LNCaP clone FGC (cell line): ENCODE results near the gene PBX2.

Source experiments
- DNase-seq: peaks from one replicate; pipeline ENCODE4 v3.0.0-alpha.2; 2011; ENCODE audit warnings: low read depth
- H3K4me3 ChIP-seq: 2 replicates; pipeline ENCODE4 v1.5.1; 2011; ENCODE audit warnings: mild to moderate bottlenecking, low read depth, low read length, control low read depth
- TF ChIP-seq, protein P1 (sequence below): IDR thresholded peaks from 2 replicates; pipeline ENCODE4 v1.5.1; 2012; ENCODE audit warnings: mild to moderate bottlenecking; ENCODE audit not compliant: control insufficient read depth, insufficient read depth; ENCODE audit errors: extremely low read depth

PBX2 gene

GRCh38 chr6:32202186-32202585 lies 12.2 kb upstream of the PBX2 start:
- TF ChIP-seq, protein P1, sequence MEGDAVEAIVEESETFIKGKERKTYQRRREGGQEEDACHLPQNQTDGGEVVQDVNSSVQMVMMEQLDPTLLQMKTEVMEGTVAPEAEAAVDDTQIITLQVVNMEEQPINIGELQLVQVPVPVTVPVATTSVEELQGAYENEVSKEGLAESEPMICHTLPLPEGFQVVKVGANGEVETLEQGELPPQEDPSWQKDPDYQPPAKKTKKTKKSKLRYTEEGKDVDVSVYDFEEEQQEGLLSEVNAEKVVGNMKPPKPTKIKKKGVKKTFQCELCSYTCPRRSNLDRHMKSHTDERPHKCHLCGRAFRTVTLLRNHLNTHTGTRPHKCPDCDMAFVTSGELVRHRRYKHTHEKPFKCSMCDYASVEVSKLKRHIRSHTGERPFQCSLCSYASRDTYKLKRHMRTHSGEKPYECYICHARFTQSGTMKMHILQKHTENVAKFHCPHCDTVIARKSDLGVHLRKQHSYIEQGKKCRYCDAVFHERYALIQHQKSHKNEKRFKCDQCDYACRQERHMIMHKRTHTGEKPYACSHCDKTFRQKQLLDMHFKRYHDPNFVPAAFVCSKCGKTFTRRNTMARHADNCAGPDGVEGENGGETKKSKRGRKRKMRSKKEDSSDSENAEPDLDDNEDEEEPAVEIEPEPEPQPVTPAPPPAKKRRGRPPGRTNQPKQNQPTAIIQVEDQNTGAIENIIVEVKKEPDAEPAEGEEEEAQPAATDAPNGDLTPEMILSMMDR: no peak
- no peak for DNase-seq
- H3K4me3 ChIP-seq: no peak overlapping the region

DNA sequence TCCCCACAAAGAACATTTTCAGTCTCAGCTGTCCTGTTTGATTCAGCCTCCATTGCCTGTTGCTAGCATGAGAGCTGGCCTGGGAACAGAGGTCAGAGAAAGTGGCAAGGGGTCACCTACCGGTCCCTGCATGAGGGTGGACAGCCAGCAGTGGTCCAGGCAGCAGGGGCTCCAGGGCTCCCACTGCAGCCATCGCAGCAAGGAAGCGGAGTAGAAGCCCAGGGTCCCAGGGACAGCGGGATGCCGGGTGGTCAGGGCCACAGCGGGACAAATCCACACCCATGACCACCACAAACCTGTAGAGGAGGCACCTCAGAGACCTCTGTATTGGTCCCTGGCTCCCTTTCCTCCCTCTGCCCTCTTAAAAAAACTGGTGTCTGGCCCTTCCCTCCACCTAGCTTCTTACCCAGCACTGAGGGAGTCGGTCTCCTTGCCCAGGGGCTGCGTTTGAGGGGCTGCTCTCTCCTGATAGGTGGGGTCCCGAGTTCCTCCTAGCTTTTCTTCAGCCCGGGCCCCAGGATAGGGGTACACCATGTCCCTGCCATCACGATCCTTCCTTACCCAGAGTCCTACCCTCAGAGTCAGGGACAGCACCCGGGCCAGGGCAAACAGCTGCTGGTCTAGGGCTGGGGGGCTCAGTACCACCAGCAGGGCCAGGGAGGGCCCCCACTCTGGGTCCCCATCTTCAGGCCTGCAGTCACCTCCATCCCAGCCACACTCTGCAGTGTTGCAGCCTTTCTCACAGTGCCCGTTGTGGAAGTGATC lies 10.9 kb upstream of the PBX2 start:
- DNase-seq: no peak
- TF ChIP-seq, protein P1: no peak
- H3K4me3 ChIP-seq: no peak overlapping the region

GRCh38 chr6:32198866-32199265 lies 8.9 kb upstream of the PBX2 start:
- TF ChIP-seq, protein P1: no peak
- no peak for DNase-seq

DNA sequence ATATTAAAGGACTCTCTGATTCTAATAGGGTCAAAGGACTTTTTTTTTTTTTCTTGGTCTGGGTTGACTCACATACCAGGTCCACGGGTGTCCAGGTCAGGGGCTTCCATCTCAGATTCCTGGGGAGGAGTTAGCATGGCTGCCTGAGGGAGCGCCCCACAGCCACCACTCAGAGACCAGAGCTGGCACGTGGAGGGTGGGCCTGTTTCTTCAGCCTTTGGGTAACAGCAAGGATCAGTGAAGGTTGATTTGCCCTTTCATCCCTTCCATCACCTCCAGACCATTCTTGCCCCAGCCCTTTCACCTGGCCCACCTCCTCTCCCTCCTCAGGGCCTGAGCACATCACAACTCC lies 8.3 kb upstream of the PBX2 start:
- TF ChIP-seq, protein P1: no peak
- H3K4me3 ChIP-seq: no peak overlapping the region
- DNase-seq: no peak

More at GRCh38 chr6:32198866-32199265, 8.9 kb upstream of the PBX2 start:
- no peak overlapping the region for H3K4me3 ChIP-seq

DNA sequence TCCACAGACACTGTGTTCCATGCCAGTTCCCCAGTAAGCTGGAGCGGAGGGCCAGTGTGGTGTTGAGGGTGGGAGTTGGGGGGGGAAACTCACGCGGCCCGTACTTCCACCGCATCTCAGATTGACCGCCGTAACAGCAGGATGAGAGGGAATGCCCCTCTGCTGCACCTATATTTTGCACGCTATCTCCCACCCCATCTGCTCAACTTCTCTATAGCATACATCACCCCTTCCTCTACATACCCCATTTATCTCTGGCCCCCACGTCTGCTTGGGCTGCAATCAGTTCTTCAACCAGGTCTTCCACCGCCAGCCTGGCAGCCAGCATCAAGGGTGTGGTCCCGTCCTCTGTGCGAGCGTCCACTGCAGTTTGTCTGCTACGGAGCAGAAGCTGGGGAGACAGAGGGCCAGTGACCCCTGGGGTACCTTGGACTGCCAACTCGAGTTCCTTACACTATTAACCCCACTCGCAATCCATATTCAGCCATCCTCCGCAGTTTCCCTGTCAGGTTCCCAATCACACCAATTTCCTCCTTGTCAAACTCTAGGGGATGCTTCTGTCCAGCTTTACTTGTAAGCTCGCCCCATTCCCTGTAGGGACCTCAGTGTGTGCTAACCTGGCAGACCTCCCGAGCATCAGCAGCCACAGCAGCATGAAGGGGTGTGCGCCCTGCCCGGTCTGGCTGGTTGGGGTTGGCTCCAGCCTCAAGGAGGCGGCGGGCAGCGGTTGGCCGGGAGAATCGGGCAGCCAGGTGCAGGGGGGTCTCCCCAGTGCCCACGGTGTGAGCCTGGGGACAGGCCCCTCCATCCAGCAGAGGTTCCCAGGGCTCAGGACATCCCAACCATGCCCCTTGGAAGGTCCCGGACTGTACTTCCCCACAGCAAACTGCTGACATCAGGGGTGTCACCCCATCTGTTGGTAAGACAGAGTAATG lies 6.9 kb upstream of the PBX2 start:
- DNase-seq: no peak
- TF ChIP-seq, protein P1: no peak
- H3K4me3 ChIP-seq: peak overlapping the region; percentile 89

DNA sequence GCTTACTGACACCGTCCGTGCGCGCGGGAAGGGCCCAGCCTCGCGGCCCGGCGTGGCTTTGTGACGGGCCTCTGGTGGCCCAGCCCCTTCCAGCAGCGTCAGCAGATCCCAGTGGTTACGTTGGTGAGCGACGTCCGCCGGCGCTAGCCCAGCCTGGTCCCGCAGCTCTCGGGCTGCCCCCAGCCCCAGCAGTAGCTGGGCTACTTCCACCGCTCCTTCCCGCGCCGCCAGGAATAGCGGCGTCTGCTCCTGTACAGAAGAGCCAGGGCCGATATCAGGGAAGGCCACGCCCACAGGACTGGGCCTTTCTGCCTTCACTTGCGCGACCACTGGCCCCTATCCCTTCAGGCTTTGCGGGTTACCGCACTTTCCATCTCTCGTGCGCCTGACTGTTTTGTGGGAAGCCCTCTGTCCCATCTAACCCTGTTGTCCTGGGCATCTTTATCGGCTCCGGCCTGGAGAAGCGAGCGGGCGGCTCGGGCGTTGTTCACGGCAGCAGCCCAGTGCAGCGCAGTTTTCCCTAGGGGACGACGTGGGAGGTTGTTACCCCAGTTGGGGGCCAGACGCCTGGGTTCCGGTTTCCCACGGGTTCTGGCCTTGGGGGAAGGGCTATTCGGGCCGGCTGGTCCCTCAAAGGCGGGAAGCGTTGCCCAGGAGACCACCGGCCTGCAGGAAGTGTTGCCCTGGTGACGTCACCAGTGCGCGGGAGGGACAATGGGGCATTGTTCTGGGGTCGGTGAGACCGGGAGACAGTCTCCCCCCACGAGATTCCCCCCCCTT lies 6.1 kb upstream of the PBX2 start:
- DNase-seq: no peak
- TF ChIP-seq, protein P1: no peak

More for the DNA sequence above, 6.1 kb upstream of the PBX2 start:
- peak overlapping the region; percentile 89 for H3K4me3 ChIP-seq
